ENCODE results near the gene CHRNB1. TPM values are rescaled to one million over a fixed set of nuclear protein-coding genes. Genes with fewer than 3 reads are reported as not detected.

CHRNB1 gene
- total and polyA plus RNA-seq, 2 experiments from 2014 or later, result 11.1 to 11.2 TPM

- peak overlapping the region; percentile 90 for H3K4me2 ChIP-seq
- ATAC-seq, result peak; percentile 38
- Mint-ChIP-seq H3K4me1 (peaks cover 51% of the 10 kb centered on the region), H3K27me3 (ENCODE audit: insufficient read depth, low read depth, poor library complexity) (peaks cover 17% of the 10 kb centered on the region), H3K9me3 (no peaks in the 10 kb centered on the region; the same call in 1 of the 3 replicates), H3K36me3 (ENCODE audit: low read depth) (peaks cover 7% of the 10 kb centered on the region; the same call in 1 of the 3 replicates), H3K27ac (peak overlapping the region; percentile 80; the same call in 1 of the 2 replicates), H3K4me3 (peak overlapping the region; percentile 83)
- 0 out of 2 replicates have a peak, but pooled peaks have one; percentile 29 for TF ChIP-seq CREB1 (CRISPR knock-in tag; IDR thresholded peaks at IDR 0.05; ENCODE audit: low read depth)
- no peak; the same call in 1 of the 2 replicates for TF ChIP-seq POLR2AphosphoS5 (IDR thresholded peaks at IDR 0.05; ENCODE audit: low read depth)
- H3K4me3 ChIP-seq, result peak overlapping the region; percentile 84
- H3K27ac ChIP-seq (ENCODE audit: low read depth), result 0 out of 2 replicates have a peak overlapping the region, but pooled peaks have one; percentile 45
- no peaks in the 10 kb centered on the region for H3K27me3 ChIP-seq (ENCODE audit: insufficient read depth)
- peak; percentile 72 for DNase-seq (ENCODE audit: low spot score)
- H3K36me3 ChIP-seq (ENCODE audit: insufficient read depth), result no peaks in the 10 kb centered on the region
- no peak overlapping the region for H2AFZ ChIP-seq
- 0 out of 2 replicates have a peak, but pooled peaks cover 4% of the 10 kb centered on the region for H3F3A ChIP-seq (replicated peaks; ENCODE audit: low read depth)
- peaks cover 21% of the 10 kb centered on the region for H3K4me1 ChIP-seq (ENCODE audit: insufficient read depth)
- H3K9me2 ChIP-seq (ENCODE audit: insufficient read depth), result no peaks in the 10 kb centered on the region
- peaks cover 8% of the 10 kb centered on the region; the same call in 1 of the 2 replicates for H4K20me1 ChIP-seq (replicated peaks; ENCODE audit: insufficient read depth)
- H3K79me2 ChIP-seq (replicated peaks; ENCODE audit: insufficient read depth), result peaks cover 55% of the 10 kb centered on the region
Measured at GRCh38 chr17:7478276-7479212, 33.7 kb downstream of the CHRNB1 start.

- Histone ChIP-seq H4K20me1 (replicated peaks; ENCODE audit: insufficient read depth) (peaks cover 8% of the 10 kb centered on the region; the same call in 1 of the 2 replicates), H2AFZ (peak within 1 kb of the TSS; percentile 94), H3K9me2 (ENCODE audit: insufficient read depth) (no peaks in the 10 kb centered on the region), H3K27ac (ENCODE audit: low read depth) (peak within 1 kb of the TSS; percentile 81), H3K36me3 (ENCODE audit: insufficient read depth) (no peaks in the 10 kb centered on the region), H3K79me2 (replicated peaks; ENCODE audit: insufficient read depth) (peaks cover 54% of the 10 kb centered on the region), H3K4me2 (peak within 1 kb of the TSS; percentile 96), H3K4me3 (peak within 1 kb of the TSS; percentile 84), H3F3A (replicated peaks; ENCODE audit: low read depth) (0 out of 2 replicates have a peak, but pooled peaks cover 4% of the 10 kb centered on the region), H3K27me3 (ENCODE audit: insufficient read depth) (no peaks in the 10 kb centered on the region), H3K4me1 (ENCODE audit: insufficient read depth) (peaks cover 21% of the 10 kb centered on the region)
- H3K9me3 Mint-ChIP-seq, result no peaks in the 10 kb centered on the region; the same call in 1 of the 3 replicates
- TF ChIP-seq POLR2AphosphoS5 (IDR thresholded peaks at IDR 0.05; ENCODE audit: low read depth) (peak; percentile 23; the same call in 1 of the 2 replicates), ZNF114 (CRISPR knock-in tag; IDR thresholded peaks at IDR 0.05) (no peak), ZNF462 (CRISPR knock-in tag; IDR thresholded peaks at IDR 0.05) (no peak)
- H3K27me3 Mint-ChIP-seq (ENCODE audit: insufficient read depth, low read depth, poor library complexity), result peaks cover 23% of the 10 kb centered on the region
- peak within 1 kb of the TSS; percentile 91 for H3K27ac Mint-ChIP-seq
- H3K4me1 Mint-ChIP-seq, result peaks cover 51% of the 10 kb centered on the region
- H3K4me3 Mint-ChIP-seq, result peak within 1 kb of the TSS; percentile 96
- peaks cover 7% of the 10 kb centered on the region; the same call in 1 of the 3 replicates for H3K36me3 Mint-ChIP-seq (ENCODE audit: low read depth)
- peak; percentile 56 for DNase-seq (ENCODE audit: low spot score)
- ATAC-seq, result peak; percentile 22
Measured at GRCh38 chr17:7479213-7480088, 34.6 kb downstream of the CHRNB1 start, which contains the start of gene ZBTB4. ZBTB4 (minus strand) TSS chr17:7479631; CDS start chr17:7466801, 12,830 bp downstream.

Data from GM23338 (cell line).